OCI-LY7 (cell line): Measurements from ENCODE around the gene MRPL44. TPM values are rescaled to one million over a fixed set of nuclear protein-coding genes. Genes with fewer than 3 reads are reported as not detected.

Experiments used
- BruUV-seq: library from RNA; stranded (reverse); fragments of 400-500 nt; replicated peaks from 2 replicates; lab custom pipeline; 2021; lab: Mats Ljungman, UMichigan
- CTCF ChIA-PET: fragments of 300-600 bp; sonication (Branson Sonifier 250); formaldehyde crosslinking; loops from one replicate; lab custom pipeline; 2022; ENCODE audit warnings: antibody characterized with exemption; ENCODE audit not compliant: unreplicated experiment; lab: Charles Lee
- POLR2A ChIA-PET: fragments of 300-600 bp; sonication (Branson Sonifier 250); formaldehyde crosslinking; loops from one replicate; lab custom pipeline; 2022; ENCODE audit warnings: antibody characterized with exemption; lab: Charles Lee
- DNase-seq: peaks from one replicate; pipeline ENCODE4 v3.0.0-alpha.2; 2015; ENCODE audit warnings: low spot score
- H2AFZ ChIP-seq: fragments of 200-600 bp; sonication (generic), shearing (Covaris generic); 2 replicates; pipeline ENCODE4 v1.6.1; 2014; ENCODE audit warnings: mild to moderate bottlenecking, antibody characterized with exemption, low read length, moderate library complexity
- H3K27ac ChIP-seq: fragments of 200-600 bp; sonication (generic); 2 replicates; pipeline ENCODE4 v1.5.1; 2014; ENCODE audit warnings: mixed run types, low read depth, mild to moderate bottlenecking, moderate library complexity, low read length, inconsistent platforms; ENCODE audit not compliant: poor library complexity, severe bottlenecking
- H3K36me3 ChIP-seq: fragments of 200-600 bp; sonication (generic); 2 replicates; pipeline ENCODE4 v1.6.1; 2014; ENCODE audit warnings: mild to moderate bottlenecking, antibody characterized with exemption, low read length, moderate library complexity, mixed read lengths; ENCODE audit not compliant: insufficient read depth
- H3K4me1 ChIP-seq: fragments of 200-600 bp; sonication (generic); 2 replicates; pipeline ENCODE4 v1.5.1; 2014; ENCODE audit warnings: mild to moderate bottlenecking, low read length; ENCODE audit not compliant: insufficient read depth, poor library complexity, severe bottlenecking
- H3K4me2 ChIP-seq: fragments of 200-600 bp; sonication (generic); 2 replicates; pipeline ENCODE4 v1.6.1; 2014; ENCODE audit warnings: mild to moderate bottlenecking, low read length
- H3K4me3 ChIP-seq: fragments of 200-600 bp; sonication (generic); 2 replicates; pipeline ENCODE4 v1.5.1; 2014; ENCODE audit warnings: mild to moderate bottlenecking, low read depth, low read length; ENCODE audit not compliant: poor library complexity, severe bottlenecking
- H3K79me2 ChIP-seq: fragments of 200-600 bp; sonication (generic); 2 replicates; pipeline ENCODE4 v1.6.1; 2016; ENCODE audit warnings: low read depth, mild to moderate bottlenecking, low read length, moderate library complexity, mixed read lengths; ENCODE audit not compliant: insufficient read depth
- H3K9me2 ChIP-seq: fragments of 200-600 bp; sonication (generic); 2 replicates; pipeline ENCODE4 v1.6.1; 2016; ENCODE audit warnings: mild to moderate bottlenecking, low read length, mixed read lengths; ENCODE audit not compliant: insufficient read depth
- H3K9me3 ChIP-seq: fragments of 200-600 bp; sonication (generic); 2 replicates; pipeline ENCODE4 v1.6.1; 2014; ENCODE audit warnings: mild to moderate bottlenecking, mixed run types, low read length, mixed read lengths
- H4K20me1 ChIP-seq: fragments of 200-600 bp; sonication (generic); 2 replicates; pipeline ENCODE4 v1.6.1; 2014; ENCODE audit warnings: mild to moderate bottlenecking, antibody characterized with exemption, low read length, moderate library complexity, mixed read lengths; ENCODE audit not compliant: insufficient read depth
- EZH2phosphoT487 ChIP-seq: fragments of 200-600 bp; sonication (generic); IDR thresholded peaks from 2 replicates; pipeline ENCODE4 v1.6.1; 2018; ENCODE audit warnings: low read depth, borderline replicate concordance, mild to moderate bottlenecking, mixed run types, antibody characterized with exemption, low read length, moderate library complexity, mixed read lengths
- intact Hi-C: fragments of 100-400 bp; cut with micrococcal nuclease; formaldehyde crosslinking; loops from one replicate; pipeline ENCODE4 v1.10.0; 2022; ENCODE audit not compliant: unreplicated experiment
- total RNA-seq, 2 experiments: library from RNA; depleted of rRNA in 1 of 2; stranded (reverse); fragments of >200 nt in 1 of 2; shearing (Covaris generic) in 1 of 2; gene quantifications; 2 replicates each; pipeline ENCODE4 v1.2.3, GENCODE V29; 2014 to 2022
- TF ChIP-seq, protein P1 (sequence below): fragments of 200-600 bp; sonication (generic); conservative IDR thresholded peaks from 2 replicates; pipeline ENCODE4 v1.5.1; 2014; ENCODE audit warnings: mild to moderate bottlenecking, antibody characterized with exemption, low read length, moderate library complexity, mixed read lengths

Gene MRPL44
- total RNA-seq, 2 experiments from 2014 or later, result 36.2 to 38.6 TPM

DNA sequence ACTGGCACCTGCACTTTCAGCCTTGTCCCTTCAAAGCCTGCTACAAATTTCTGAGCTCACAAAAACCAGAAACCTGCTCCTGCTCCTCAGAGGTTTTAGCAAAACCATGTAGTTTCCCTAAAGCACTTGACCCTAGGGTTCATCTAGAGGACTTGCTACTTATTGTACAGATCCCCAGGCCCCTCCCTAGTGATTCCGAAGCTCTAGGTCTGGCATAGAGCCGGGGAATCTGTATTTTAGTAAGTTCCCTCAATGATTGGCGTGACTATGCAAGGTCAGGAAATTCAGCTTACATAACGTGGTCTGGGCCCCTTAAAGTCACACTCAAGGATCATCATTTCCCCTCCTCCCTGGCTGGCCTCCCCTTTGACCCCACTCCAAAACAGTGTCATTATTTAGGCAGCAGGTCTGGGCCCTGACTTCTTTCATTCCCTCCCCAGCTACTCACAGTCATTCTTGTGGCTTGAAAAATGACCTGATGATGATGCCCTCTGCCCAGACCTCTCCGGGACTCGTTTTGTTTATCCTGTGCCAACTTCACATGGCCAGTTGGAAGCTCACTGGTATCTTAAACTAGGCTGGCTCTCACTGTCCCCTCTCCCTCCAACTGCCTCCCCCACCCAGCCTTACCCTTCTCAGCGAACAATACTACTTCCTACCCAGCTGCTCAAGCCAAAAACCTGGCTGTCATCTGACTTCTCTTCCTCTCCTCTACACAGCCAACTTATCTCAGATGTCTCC, 48.1 kb upstream of the MRPL44 start:
- no peaks in the 10 kb centered on the region; the same call in 1 of the 2 replicates for H3K36me3 ChIP-seq
- no peak for DNase-seq
- no peak overlapping the region for H3K27ac ChIP-seq
- no peak overlapping the region for H3K4me3 ChIP-seq
- intact Hi-C loops, result no loop called here
- H3K9me2 ChIP-seq, result no peaks in the 10 kb centered on the region
- TF ChIP-seq, protein P1, sequence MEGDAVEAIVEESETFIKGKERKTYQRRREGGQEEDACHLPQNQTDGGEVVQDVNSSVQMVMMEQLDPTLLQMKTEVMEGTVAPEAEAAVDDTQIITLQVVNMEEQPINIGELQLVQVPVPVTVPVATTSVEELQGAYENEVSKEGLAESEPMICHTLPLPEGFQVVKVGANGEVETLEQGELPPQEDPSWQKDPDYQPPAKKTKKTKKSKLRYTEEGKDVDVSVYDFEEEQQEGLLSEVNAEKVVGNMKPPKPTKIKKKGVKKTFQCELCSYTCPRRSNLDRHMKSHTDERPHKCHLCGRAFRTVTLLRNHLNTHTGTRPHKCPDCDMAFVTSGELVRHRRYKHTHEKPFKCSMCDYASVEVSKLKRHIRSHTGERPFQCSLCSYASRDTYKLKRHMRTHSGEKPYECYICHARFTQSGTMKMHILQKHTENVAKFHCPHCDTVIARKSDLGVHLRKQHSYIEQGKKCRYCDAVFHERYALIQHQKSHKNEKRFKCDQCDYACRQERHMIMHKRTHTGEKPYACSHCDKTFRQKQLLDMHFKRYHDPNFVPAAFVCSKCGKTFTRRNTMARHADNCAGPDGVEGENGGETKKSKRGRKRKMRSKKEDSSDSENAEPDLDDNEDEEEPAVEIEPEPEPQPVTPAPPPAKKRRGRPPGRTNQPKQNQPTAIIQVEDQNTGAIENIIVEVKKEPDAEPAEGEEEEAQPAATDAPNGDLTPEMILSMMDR, result no peak
- no peak for TF ChIP-seq EZH2phosphoT487
- no peaks in the 10 kb centered on the region for H3K9me3 ChIP-seq
- no TSS peak for BruUV-seq
- ChIA-PET POLR2A (interaction anchor here (0.5 to 1.3 kb wide), 2 partner anchors 9 to 72 kb away, joined by 3 to 5 read pairs; no protein-coding TSS in a partner anchor), CTCF (no interaction called here)
- no peaks in the 10 kb centered on the region for H3K4me1 ChIP-seq
- H3K79me2 ChIP-seq, result no peaks in the 10 kb centered on the region
- no peaks in the 10 kb centered on the region for H4K20me1 ChIP-seq
- H3K4me2 ChIP-seq, result no peak overlapping the region
- no peak overlapping the region for H2AFZ ChIP-seq

DNA sequence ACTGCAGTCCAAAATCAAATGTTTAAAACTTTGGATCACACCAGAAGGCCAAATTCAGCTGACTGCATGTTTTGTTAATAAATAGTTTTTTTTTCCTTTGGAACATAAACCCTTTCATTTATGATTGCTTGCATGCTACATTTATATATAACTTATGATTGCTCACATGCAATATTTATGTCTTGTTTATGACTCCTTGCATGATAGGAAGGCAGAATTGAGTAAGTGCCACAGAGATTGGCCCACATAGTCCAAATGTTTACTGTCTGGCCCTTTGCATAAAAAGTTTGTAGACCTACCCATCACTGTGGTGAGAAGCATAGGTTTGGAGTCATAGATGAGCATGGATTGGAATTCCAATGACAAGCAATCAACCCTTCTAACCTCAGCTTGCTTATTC, 42.9 kb upstream of the MRPL44 start:
- Histone ChIP-seq H3K79me2 (no peaks in the 10 kb centered on the region), H3K9me3 (no peaks in the 10 kb centered on the region), H3K4me3 (no peak overlapping the region), H2AFZ (no peak overlapping the region), H3K27ac (no peak overlapping the region), H3K4me1 (no peaks in the 10 kb centered on the region), H3K4me2 (no peak overlapping the region), H3K9me2 (no peaks in the 10 kb centered on the region), H3K36me3 (peaks cover 4% of the 10 kb centered on the region; the same call in 1 of the 2 replicates), H4K20me1 (no peaks in the 10 kb centered on the region)
- CTCF ChIA-PET, result no interaction called here
- POLR2A ChIA-PET, result interaction anchor here (0.6 to 1.3 kb wide), 3 partner anchors 17 to 658 kb away, joined by 3 to 6 read pairs (median 3); no protein-coding TSS in a partner anchor
- intact Hi-C loops, result no loop called here
- no peak for DNase-seq
- TF ChIP-seq, protein P1, result no peak
- TF ChIP-seq EZH2phosphoT487, result no peak
- no TSS peak for BruUV-seq

DNA sequence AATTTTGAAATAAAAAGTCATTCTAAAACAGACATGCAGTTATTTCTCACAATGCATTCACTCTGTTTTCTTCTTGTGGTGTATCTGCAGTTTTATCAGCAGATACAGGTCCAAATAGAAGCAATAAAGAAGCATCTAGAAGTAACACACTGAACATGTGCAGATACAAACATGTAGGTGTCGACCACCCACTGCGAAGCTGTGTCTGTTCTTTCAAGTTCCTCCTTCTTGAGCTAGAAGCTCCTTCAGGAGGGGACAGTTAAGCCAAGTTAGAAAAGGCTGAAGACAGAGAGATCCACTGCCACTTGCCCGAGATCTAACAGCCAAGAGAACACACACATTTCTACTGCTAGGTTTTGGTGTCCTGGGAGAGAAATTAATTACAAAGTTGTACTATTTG, 42.2 kb upstream of the MRPL44 start:
- Histone ChIP-seq H3K9me2 (no peaks in the 10 kb centered on the region), H4K20me1 (no peaks in the 10 kb centered on the region), H3K4me2 (no peak overlapping the region), H3K4me1 (no peaks in the 10 kb centered on the region), H3K4me3 (no peak overlapping the region), H3K36me3 (peaks cover 4% of the 10 kb centered on the region; the same call in 1 of the 2 replicates), H3K9me3 (no peaks in the 10 kb centered on the region), H3K79me2 (no peaks in the 10 kb centered on the region), H2AFZ (no peak overlapping the region), H3K27ac (no peak overlapping the region)
- no TSS peak for BruUV-seq
- ChIA-PET CTCF (no interaction called here), POLR2A (interaction anchor here (1.1 kb wide), 1 partner anchor 9 kb away, joined by 6 read pairs; no protein-coding TSS in a partner anchor)
- intact Hi-C loops, result no loop called here
- no peak for DNase-seq
- no peak for TF ChIP-seq EZH2phosphoT487
- TF ChIP-seq, protein P1, result no peak
